Measurements from ENCODE around the gene SYT6. TPM values are rescaled to one million over a fixed set of nuclear protein-coding genes. Genes with fewer than 3 reads are reported as not detected.

SYT6 gene
- total RNA-seq, 2 experiments from 2014 or later, result not detected

- intact Hi-C loops (cut with micrococcal nuclease; ENCODE audit: unreplicated experiment), result loop anchor here (10.0 kb wide), 1 partner anchor 64 kb away; no protein-coding TSS in a partner anchor
- no peak for DNase-seq (ENCODE audit: low spot score)
- no peaks in the 10 kb centered on the region for H4K20me1 ChIP-seq (ENCODE audit: insufficient read depth, low read length)
- no peaks in the 10 kb centered on the region for H3K9me2 ChIP-seq (ENCODE audit: insufficient read depth, low read length)
- no peak overlapping the region for H3K4me2 ChIP-seq (ENCODE audit: low read length)
- BruUV-seq (replicated peaks), result no TSS peak
- ChIA-PET CTCF (ENCODE audit: unreplicated experiment) (no interaction called here), POLR2A (no interaction called here)
- TF ChIP-seq EZH2phosphoT487 (IDR thresholded peaks at IDR 0.05; ENCODE audit: borderline replicate concordance, low read depth, low read length), result no peak
- no peak for TF ChIP-seq CTCF (conservative IDR thresholded peaks at IDR 0.05; ENCODE audit: low read length)
- no peaks in the 10 kb centered on the region for H3K36me3 ChIP-seq (ENCODE audit: insufficient read depth, low read length)
- H2AFZ ChIP-seq (ENCODE audit: low read length), result no peak overlapping the region
- H3K9me3 ChIP-seq (ENCODE audit: low read length), result no peaks in the 10 kb centered on the region
- H3K79me2 ChIP-seq (ENCODE audit: insufficient read depth, low read depth, low read length), result no peaks in the 10 kb centered on the region
- H3K4me1 ChIP-seq (ENCODE audit: insufficient read depth, low read length, poor library complexity, severe bottlenecking), result no peaks in the 10 kb centered on the region
- H3K4me3 ChIP-seq (ENCODE audit: low read depth, low read length, poor library complexity, severe bottlenecking), result no peak overlapping the region
- no peak overlapping the region for H3K27ac ChIP-seq (ENCODE audit: low read depth, low read length, poor library complexity, severe bottlenecking)
Measured at GRCh38 chr1:114130846-114131525, 22.7 kb downstream of the SYT6 start.

GRCh38 chr1:114130213-114130612 is 23.5 kb downstream of the SYT6 start:
- CTCF ChIA-PET (ENCODE audit: unreplicated experiment), result no interaction called here
- Histone ChIP-seq H2AFZ (ENCODE audit: low read length) (no peak overlapping the region), H4K20me1 (ENCODE audit: insufficient read depth, low read length) (no peaks in the 10 kb centered on the region), H3K36me3 (ENCODE audit: insufficient read depth, low read length) (no peaks in the 10 kb centered on the region), H3K9me2 (ENCODE audit: insufficient read depth, low read length) (no peaks in the 10 kb centered on the region), H3K27ac (ENCODE audit: low read depth, low read length, poor library complexity, severe bottlenecking) (no peak overlapping the region), H3K4me3 (ENCODE audit: low read depth, low read length, poor library complexity, severe bottlenecking) (no peak overlapping the region), H3K9me3 (ENCODE audit: low read length) (no peaks in the 10 kb centered on the region), H3K79me2 (ENCODE audit: insufficient read depth, low read depth, low read length) (no peaks in the 10 kb centered on the region), H3K4me2 (ENCODE audit: low read length) (no peak overlapping the region), H3K4me1 (ENCODE audit: insufficient read depth, low read length, poor library complexity, severe bottlenecking) (no peaks in the 10 kb centered on the region)
- POLR2A ChIA-PET, result no interaction called here
- intact Hi-C loops (cut with micrococcal nuclease; ENCODE audit: unreplicated experiment), result loop anchor here (10.0 kb wide), 1 partner anchor 65 kb away; no protein-coding TSS in a partner anchor
- no peak for DNase-seq (ENCODE audit: low spot score)
- no peak for TF ChIP-seq EZH2phosphoT487 (IDR thresholded peaks at IDR 0.05; ENCODE audit: borderline replicate concordance, low read depth, low read length)
- no peak for TF ChIP-seq CTCF (conservative IDR thresholded peaks at IDR 0.05; ENCODE audit: low read length)
- no TSS peak for BruUV-seq (replicated peaks)

- intact Hi-C loops (cut with micrococcal nuclease; ENCODE audit: unreplicated experiment), result no loop called here
- no peaks in the 10 kb centered on the region for H3K9me3 ChIP-seq (ENCODE audit: low read length)
Measured at GRCh38 chr1:114128293-114128692, 25.4 kb downstream of the SYT6 start.

More at GRCh38 chr1:114128293-114128692, 25.4 kb downstream of the SYT6 start:
- Histone ChIP-seq H3K4me3 (ENCODE audit: low read depth, low read length, poor library complexity, severe bottlenecking) (no peak overlapping the region), H3K4me2 (ENCODE audit: low read length) (no peak overlapping the region), H3K79me2 (ENCODE audit: insufficient read depth, low read depth, low read length) (no peaks in the 10 kb centered on the region), H4K20me1 (ENCODE audit: insufficient read depth, low read length) (no peaks in the 10 kb centered on the region), H3K4me1 (ENCODE audit: insufficient read depth, low read length, poor library complexity, severe bottlenecking) (no peaks in the 10 kb centered on the region), H3K36me3 (ENCODE audit: insufficient read depth, low read length) (no peaks in the 10 kb centered on the region), H3K9me2 (ENCODE audit: insufficient read depth, low read length) (no peaks in the 10 kb centered on the region), H3K27ac (ENCODE audit: low read depth, low read length, poor library complexity, severe bottlenecking) (no peak overlapping the region), H2AFZ (ENCODE audit: low read length) (no peak overlapping the region)
- ChIA-PET POLR2A (interaction anchor here (0.7 kb wide), 1 partner anchor 133 kb away, joined by 3 read pairs; no protein-coding TSS in a partner anchor), CTCF (ENCODE audit: unreplicated experiment) (no interaction called here)
- BruUV-seq (replicated peaks), result no TSS peak
- TF ChIP-seq CTCF (conservative IDR thresholded peaks at IDR 0.05; ENCODE audit: low read length), result no peak
- no peak for TF ChIP-seq EZH2phosphoT487 (IDR thresholded peaks at IDR 0.05; ENCODE audit: borderline replicate concordance, low read depth, low read length)
- no peak for DNase-seq (ENCODE audit: low spot score)

Data from OCI-LY7 (cell line).